K562 (cell line): ENCODE results near the gene IGSF3. TPM values are rescaled to one million over a fixed set of nuclear protein-coding genes. Genes with fewer than 3 reads are reported as not detected.
"Not testable (repeated sequence)": the region's sequence is repeated elsewhere in the genome, so short reads cannot be mapped to it uniquely, and the experiment has no call there.

Experiments used
- ATAC-seq: fragments of 200-7000 bp; cut with Tn5 transposase; 3 replicates; pipeline ENCODE4 v1.9.1; 2020; ENCODE audit warnings: moderate library complexity
- BruUV-seq: library from RNA; stranded (reverse); fragments of 400-500 nt; replicated peaks from 2 replicates; lab custom pipeline; 2021; lab: Mats Ljungman, UMichigan
- CTCF ChIA-PET: fragments of 300-600 bp; formaldehyde crosslinking; extraction: SDS; loops from one replicate; lab custom pipeline; 2021; ENCODE audit warnings: low intra/inter-chr PET ratio; lab: Yijun Ruan, JAX
- POLR2A ChIA-PET: fragments of 300-600, 350-650 bp; sonication (Branson Sonifier 250); formaldehyde crosslinking; extraction: SDS; loops from one replicate; lab custom pipeline; 2021; ENCODE audit warnings: antibody characterized with exemption, inconsistent platforms; lab: Yijun Ruan, JAX
- DNase-seq, 4 experiments: peaks; one replicate each; pipeline versions ENCODE4 v3.0.0 to v3.0.0-alpha.2; 2011 to 2018; ENCODE audit warnings: low spot score in 3 of 4, mixed read lengths in 3 of 4; ENCODE audit errors: extremely low read depth in 1 of 4
- FAIRE-seq: peaks from 2 replicates; lab custom pipeline; 2011; peaks lifted over from hg19 to GRCh38; lab: Jason Lieb, UNC
- H2AFZ ChIP-seq: 2 replicates; pipeline ENCODE4 v1.6.0; 2011; ENCODE audit warnings: low read depth, low read length, control low read depth, inconsistent platforms
- H3K27ac ChIP-seq: fragments of 200-600 bp; 3 replicates; pipeline ENCODE4 v1.8.0; 2011; ENCODE audit warnings: low read depth, mild to moderate bottlenecking, control low read depth, inconsistent platforms, low read length, moderate library complexity, mixed read lengths; ENCODE audit errors: extremely low read depth
- H3K27me3 ChIP-seq, 2 experiments: fragments of 300-600 bp in 1 of 2; 2 replicates in 1 of 2; 3 replicates in 1 of 2; pipeline versions ENCODE4 v1.6.0 to v1.8.0; 2011; ENCODE audit warnings: inconsistent platforms in 2 of 2, low read length in 2 of 2, mild to moderate bottlenecking in 1 of 2, mixed read lengths in 1 of 2, moderate library complexity in 1 of 2; ENCODE audit not compliant: control insufficient read depth in 2 of 2, insufficient read depth in 2 of 2
- H3K36me3 ChIP-seq: fragments of 300-600 bp; 3 replicates; pipeline ENCODE4 v1.8.0; 2011; ENCODE audit warnings: mild to moderate bottlenecking, low read length, inconsistent platforms; ENCODE audit not compliant: control insufficient read depth, insufficient read depth
- H3K4me1 ChIP-seq, 2 experiments: fragments of 200-600 bp in 1 of 2; replicated peaks in 1 of 2; 2 replicates in 1 of 2; 3 replicates in 1 of 2; pipeline versions ENCODE4 v1.5.1 to v1.8.0; 2011; ENCODE audit warnings: inconsistent platforms in 2 of 2, low read length in 2 of 2, mild to moderate bottlenecking in 1 of 2, mixed read lengths in 1 of 2, moderate library complexity in 1 of 2; ENCODE audit not compliant: control insufficient read depth in 2 of 2, insufficient read depth in 2 of 2
- H3K4me2 ChIP-seq: 2 replicates; pipeline ENCODE4 v1.6.1; 2011; ENCODE audit warnings: low read length, control low read depth, inconsistent platforms, mixed read lengths; ENCODE audit not compliant: insufficient read depth
- H3K4me3 ChIP-seq: fragments of 200-600 bp; sonication (generic), shearing (Covaris generic); 2 replicates; pipeline ENCODE4 v1.5.1; 2016; ENCODE audit warnings: control low read depth, inconsistent platforms
- H3K79me2 ChIP-seq: fragments of 200-600 bp; 3 replicates; pipeline ENCODE4 v1.8.0; 2011; ENCODE audit warnings: low read length, inconsistent platforms; ENCODE audit not compliant: control insufficient read depth, insufficient read depth
- H3K9ac ChIP-seq, 2 experiments: 2 replicates each; pipeline versions ENCODE4 v1.6.0 to v1.6.1; 2011; ENCODE audit warnings: low read depth in 2 of 2, low read length in 2 of 2, control low read depth in 1 of 2, inconsistent platforms in 1 of 2, mild to moderate bottlenecking in 1 of 2, mixed read lengths in 1 of 2; ENCODE audit not compliant: insufficient read depth in 1 of 2
- H3K9me1 ChIP-seq: one replicate; pipeline ENCODE4 v1.6.0; 2011; ENCODE audit warnings: inconsistent platforms, mild to moderate bottlenecking, low read length, moderate library complexity; ENCODE audit not compliant: control insufficient read depth, insufficient read depth
- H3K9me3 ChIP-seq: replicated peaks from 2 replicates; pipeline ENCODE4 v1.5.1; 2011; ENCODE audit warnings: low read depth, low read length, inconsistent platforms; ENCODE audit not compliant: control insufficient read depth, insufficient read depth
- H4K20me1 ChIP-seq: replicated peaks from 2 replicates; pipeline ENCODE4 v1.6.1; 2011; ENCODE audit warnings: low read length, inconsistent platforms, mixed read lengths; ENCODE audit not compliant: control insufficient read depth, insufficient read depth
- WGBS: fragments of 100-300 bp; shearing (Covaris generic); methylation state at CpG from one replicate; pipeline ENCODE4 v1.1.6; 2016; ENCODE audit warnings: low coverage, mixed read lengths; ENCODE audit not compliant: insufficient coverage; ENCODE audit errors: missing lambda C conversion rate; 5-methylcytosine and 5-hydroxymethylcytosine counted together
- in situ Hi-C: fragments of 300-500 bp; cut with MboI; formaldehyde crosslinking; loops from 4 replicates; pipeline ENCODE4 v1.15.0; 2018; ENCODE audit warnings: inconsistent platforms, mixed read lengths
- intact Hi-C: fragments of 100-400 bp; cut with micrococcal nuclease; formaldehyde crosslinking; loops from 2 replicates; pipeline ENCODE4 v1.14.2; 2022
- polyA plus RNA-seq, 8 experiments: library from polyadenylated mRNA; depleted of rRNA in 4 of 8; stranded (reverse) in 5 of 8; unstranded in 3 of 8; fragments of >200 nt; fragmentation: Nextera tagmentation in 2 of 8; fragmentation: Illumina TruSeq in 1 of 8; extraction: Ambion mirVana in 2 of 8; extraction: Trizol in 1 of 8; gene quantifications; 2 replicates each; pipeline versions ENCODE4 v1.2.1 to v1.2.3, GENCODE V29; 2011 to 2014; ENCODE audit warnings: inconsistent platforms in 1 of 8, missing spikeins in 1 of 8
- total RNA-seq, 7 experiments: library from RNA; depleted of rRNA in 6 of 7; stranded (reverse); fragments of >200 nt in 6 of 7; fragmentation: Illumina TruSeq in 2 of 7; extraction: Trizol in 2 of 7; gene quantifications; 2 replicates each; pipeline versions ENCODE4 v1.2.1 to v1.2.3, GENCODE V29; 2011 to 2021; ENCODE audit warnings: low replicate concordance in 1 of 7

The IGSF3 gene
- total and polyA plus RNA-seq, 9 of the 15 experiments (the other 6 are each of a cell fraction or from before 2014, with no cell fraction given), result 1.1 to 15.0 (median 8.3) TPM

GRCh38 chr1:116652598-116652997, 14.9 kb downstream of the IGSF3 start:
- H3K79me2 ChIP-seq, H3K9me3 ChIP-seq, H3K4me2 ChIP-seq, intact Hi-C loops, H2AFZ ChIP-seq, DNase-seq, CTCF ChIA-PET, in situ Hi-C loops, H4K20me1 ChIP-seq, POLR2A ChIA-PET, ATAC-seq, H3K9ac ChIP-seq, H3K27me3 ChIP-seq, BruUV-seq, H3K4me3 ChIP-seq, FAIRE-seq, H3K36me3 ChIP-seq, H3K4me1 ChIP-seq, H3K27ac ChIP-seq, H3K9me1 ChIP-seq: not testable (repeated sequence)
- 85% methylated on average over 2 of the region's 2 CpGs for WGBS

- H3K9ac ChIP-seq, H2AFZ ChIP-seq, H3K4me2 ChIP-seq, H3K4me3 ChIP-seq, FAIRE-seq, H3K27ac ChIP-seq, in situ Hi-C loops, BruUV-seq, H3K4me1 ChIP-seq, ATAC-seq, H3K27me3 ChIP-seq, H3K79me2 ChIP-seq, POLR2A ChIA-PET, DNase-seq, H3K36me3 ChIP-seq, H4K20me1 ChIP-seq, H3K9me1 ChIP-seq, H3K9me3 ChIP-seq, intact Hi-C loops, CTCF ChIA-PET: not testable (repeated sequence)
- WGBS, result 55% methylated on average over 3 of the region's 3 CpGs
These were observed 16.8 kb downstream of the IGSF3 start for GRCh38 chr1:116650781-116651180.

GRCh38 chr1:116649041-116649440, 18.5 kb downstream of the IGSF3 start:
- H3K4me1 ChIP-seq, H3K9ac ChIP-seq, DNase-seq, H3K9me1 ChIP-seq, H2AFZ ChIP-seq, H3K36me3 ChIP-seq, H3K27ac ChIP-seq, ATAC-seq, H3K4me2 ChIP-seq, in situ Hi-C loops, H3K27me3 ChIP-seq, H3K4me3 ChIP-seq, CTCF ChIA-PET, BruUV-seq, H4K20me1 ChIP-seq, POLR2A ChIA-PET, intact Hi-C loops, H3K9me3 ChIP-seq, FAIRE-seq, H3K79me2 ChIP-seq: not testable (repeated sequence)
- WGBS, result 55% methylated on average over 5 of the region's 5 CpGs

DNA sequence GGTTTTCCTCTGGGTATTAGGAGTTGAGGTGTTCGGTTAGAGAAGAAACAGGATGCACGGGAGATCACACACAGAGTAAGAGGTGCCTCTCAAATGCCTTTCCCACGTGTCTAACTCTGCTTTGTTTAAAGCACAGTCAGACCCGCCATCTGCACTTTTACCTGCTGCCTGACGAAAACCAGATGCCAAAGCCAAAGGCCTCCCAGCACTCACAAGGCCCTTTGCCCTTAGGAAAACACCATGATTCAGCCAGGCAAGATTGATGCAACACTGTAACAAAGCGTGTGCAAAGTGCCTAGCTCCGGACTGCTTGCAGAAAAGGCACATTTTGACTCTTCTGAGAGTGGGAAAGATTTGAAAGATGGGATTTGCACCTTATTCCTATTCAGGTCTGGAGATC, 19.2 kb downstream of the IGSF3 start:
- CTCF ChIA-PET, BruUV-seq, H2AFZ ChIP-seq, H3K4me1 ChIP-seq, H3K79me2 ChIP-seq, H3K9me1 ChIP-seq, H3K27ac ChIP-seq, H3K9me3 ChIP-seq, POLR2A ChIA-PET, FAIRE-seq, intact Hi-C loops, H3K4me3 ChIP-seq, H4K20me1 ChIP-seq, DNase-seq, H3K36me3 ChIP-seq, H3K27me3 ChIP-seq, H3K9ac ChIP-seq, ATAC-seq, in situ Hi-C loops, H3K4me2 ChIP-seq: not testable (repeated sequence)
- WGBS, result 60% methylated on average over 7 of the region's 7 CpGs
